ENCODE results near the gene PAGE5. TPM values are rescaled to one million over a fixed set of nuclear protein-coding genes. Genes with fewer than 3 reads are reported as not detected.

PAGE5 gene
- total RNA-seq, 6 experiments from 2014 or later = 0.46 TPM; not detected in 5

DNA sequence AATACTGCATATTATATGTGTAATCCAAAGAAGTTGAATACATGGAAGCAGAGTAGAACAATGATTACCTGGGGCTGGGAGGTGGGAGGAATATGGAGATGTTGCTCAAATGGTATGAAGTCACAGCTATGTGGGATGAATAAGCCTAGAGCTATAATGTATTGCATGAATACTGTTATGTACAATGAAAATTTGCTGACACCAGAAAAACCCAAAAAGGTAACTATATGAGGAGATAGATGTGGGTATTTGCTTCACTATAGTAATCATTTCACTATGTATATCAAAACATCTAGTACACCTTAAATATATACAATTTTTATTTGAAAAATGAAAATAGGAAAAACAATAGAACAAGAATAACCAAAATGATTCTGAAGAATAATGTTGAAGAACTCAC is 33.4 kb downstream of the PAGE5 start:
- Histone ChIP-seq H3K9me3 (no peaks in the 10 kb centered on the region), H3K4me1 (no peaks in the 10 kb centered on the region), H3K27me3 (no peaks in the 10 kb centered on the region), H3K36me3 (no peaks in the 10 kb centered on the region), H3K27ac (no peak overlapping the region), H3K4me3 (no peak overlapping the region)
- ATAC-seq (no peak), DNase-seq (no peak)
- TF ChIP-seq, protein P1, sequence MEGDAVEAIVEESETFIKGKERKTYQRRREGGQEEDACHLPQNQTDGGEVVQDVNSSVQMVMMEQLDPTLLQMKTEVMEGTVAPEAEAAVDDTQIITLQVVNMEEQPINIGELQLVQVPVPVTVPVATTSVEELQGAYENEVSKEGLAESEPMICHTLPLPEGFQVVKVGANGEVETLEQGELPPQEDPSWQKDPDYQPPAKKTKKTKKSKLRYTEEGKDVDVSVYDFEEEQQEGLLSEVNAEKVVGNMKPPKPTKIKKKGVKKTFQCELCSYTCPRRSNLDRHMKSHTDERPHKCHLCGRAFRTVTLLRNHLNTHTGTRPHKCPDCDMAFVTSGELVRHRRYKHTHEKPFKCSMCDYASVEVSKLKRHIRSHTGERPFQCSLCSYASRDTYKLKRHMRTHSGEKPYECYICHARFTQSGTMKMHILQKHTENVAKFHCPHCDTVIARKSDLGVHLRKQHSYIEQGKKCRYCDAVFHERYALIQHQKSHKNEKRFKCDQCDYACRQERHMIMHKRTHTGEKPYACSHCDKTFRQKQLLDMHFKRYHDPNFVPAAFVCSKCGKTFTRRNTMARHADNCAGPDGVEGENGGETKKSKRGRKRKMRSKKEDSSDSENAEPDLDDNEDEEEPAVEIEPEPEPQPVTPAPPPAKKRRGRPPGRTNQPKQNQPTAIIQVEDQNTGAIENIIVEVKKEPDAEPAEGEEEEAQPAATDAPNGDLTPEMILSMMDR (IDR thresholded peaks at IDR 0.05) = no peak
- TF ChIP-seq POLR2A (IDR thresholded peaks at IDR 0.05) = no peak
- intact Hi-C loops (cut with DNase I) = no loop called here

DNA sequence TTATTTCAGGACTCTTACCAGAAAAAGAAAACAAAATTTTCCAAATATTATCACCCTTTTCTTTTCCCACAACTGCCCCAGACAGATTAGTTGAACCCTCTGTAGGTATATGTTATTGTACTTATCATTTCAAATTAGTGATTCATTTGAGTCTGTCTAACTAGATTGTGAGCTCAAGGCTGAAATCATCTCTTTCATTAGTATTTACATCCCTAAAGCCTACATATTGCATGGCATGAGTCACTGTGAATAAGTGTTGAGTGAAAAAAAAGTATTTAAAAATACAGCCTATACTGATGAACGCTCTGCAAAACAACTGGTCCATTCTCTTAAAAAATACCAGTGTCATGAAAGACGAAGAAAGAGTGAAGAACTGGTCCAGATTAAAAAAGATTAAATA is 40.7 kb downstream of the PAGE5 start:
- TF ChIP-seq, protein P1 (IDR thresholded peaks at IDR 0.05) = no peak
- no peak for TF ChIP-seq POLR2A (IDR thresholded peaks at IDR 0.05)
- Histone ChIP-seq H3K9me3 (no peaks in the 10 kb centered on the region), H3K4me1 (no peaks in the 10 kb centered on the region), H3K27ac (no peak overlapping the region), H3K36me3 (no peaks in the 10 kb centered on the region), H3K27me3 (peaks cover 3 to 7% of the 10 kb centered on the region in 2 donors), H3K4me3 (no peak overlapping the region)
- DNase-seq = no peak
- WGBS (ENCODE audit: insufficient coverage, low coverage, low lambda C conversion rate, missing lambda C conversion rate) = 53% methylated on average over 2 of the region's 2 CpGs
- ATAC-seq = no peak
- intact Hi-C loops (cut with DNase I) = no loop called here

DNA sequence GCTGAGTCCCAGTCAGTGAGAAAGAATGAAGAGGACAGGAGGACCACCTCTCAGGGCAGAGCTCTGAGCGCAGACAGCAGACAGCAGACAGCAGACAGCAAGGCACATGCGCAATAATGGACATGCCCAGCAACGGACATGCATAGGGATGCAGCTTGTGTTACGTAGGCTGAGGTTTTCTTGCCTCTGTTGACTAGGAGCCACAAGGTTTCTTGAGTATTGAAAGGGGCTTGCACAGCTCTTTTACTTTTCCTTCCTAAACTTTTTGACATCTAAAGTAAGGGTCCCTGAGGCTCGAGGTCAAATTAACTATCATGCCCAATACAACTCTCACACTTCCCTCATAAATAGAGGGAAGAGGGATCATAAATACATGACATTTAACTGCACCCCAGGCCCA is 44.7 kb downstream of the PAGE5 start, which contains the start of gene PAGE3:
TSS of gene PAGE3 (minus strand) at position 101 of the 400 bp plus-strand sequence. CDS start 1,013 bp downstream, outside the sequence.
- Histone ChIP-seq H3K4me3 (no peak within 1 kb of the TSS), H3K4me1 (no peaks in the 10 kb centered on the region), H3K27ac (no peak within 1 kb of the TSS), H3K27me3 (peaks cover 3 to 7% of the 10 kb centered on the region in 2 donors), H3K36me3 (no peaks in the 10 kb centered on the region), H3K9me3 (no peaks in the 10 kb centered on the region)
- DNase-seq (no peak), ATAC-seq (no peak)
- 67% methylated on average over 3 of the region's 5 CpGs for WGBS (ENCODE audit: insufficient coverage, low coverage, low lambda C conversion rate, missing lambda C conversion rate)
- TF ChIP-seq, protein P1 (IDR thresholded peaks at IDR 0.05) = no peak
- no peak for TF ChIP-seq POLR2A (IDR thresholded peaks at IDR 0.05)
- intact Hi-C loops (cut with DNase I) = no loop called here

Other genes starting within 250 kb of the PAGE5 start
- 10 to 100 TPM in 4 of 6 experiments, 1 to 10 TPM in 2; 3.8 to 21.8 (median 16.7) TPM for gene PFKFB1, start 226.2 kb upstream of the PAGE5 start, total RNA-seq
- gene APEX2, start 220.0 kb upstream of the PAGE5 start, total RNA-seq = 10 to 100 TPM in 2 of 6 experiments, 1 to 10 TPM in 4; 4.9 to 12.5 (median 8.6) TPM
- 1 to 10 TPM in 4 of 6 experiments, under 1 TPM in 1, not detected in 1; 0.16 to 8.3 (median 2.7) TPM for gene ALAS2, start 189.4 kb upstream of the PAGE5 start, total RNA-seq
- gene PAGE2B, start 145.3 kb upstream of the PAGE5 start, total RNA-seq = not detected
- not detected for gene PAGE2, start 131.3 kb upstream of the PAGE5 start, total RNA-seq
- gene PAGE3, start 44.6 kb downstream of the PAGE5 start, total RNA-seq = not detected
- 10 to 100 TPM in 2 of 6 experiments, 1 to 10 TPM in 4; 5.8 to 16.9 (median 7.9) TPM for gene MAGEH1, start 231.8 kb downstream of the PAGE5 start, total RNA-seq

All from right lobe of liver (tissue), 6 donors.